Activated CD8-positive, alpha-beta memory T cell treated with anti-CD3 and anti-CD28 coated beads, Interleukin-2, amount 50 U/mL, for 24 hours (primary cell): Measurements from ENCODE around the gene ITIH5.
A peak's percentile ranks its signal among the peaks of the same experiment; 100 is the strongest.

Experiments used
- DNase-seq: peaks from one replicate; pipeline ENCODE4 v3.0.0-alpha.2; 2020; ENCODE audit errors: extremely low read depth

Gene ITIH5

GRCh38 chr10:7547206-7547605 is 119.6 kb downstream of the ITIH5 start:
- DNase-seq: no peak

- no peak for DNase-seq
Measured at GRCh38 chr10:7546385-7546967, 120.3 kb downstream of the ITIH5 start.

- DNase-seq: no peak
Measured at GRCh38 chr10:7545792-7546191, 121.0 kb downstream of the ITIH5 start.

GRCh38 chr10:7545261-7545660 is 121.5 kb downstream of the ITIH5 start:
- no peak for DNase-seq

- no peak for DNase-seq
Measured at GRCh38 chr10:7544203-7544602, 122.6 kb downstream of the ITIH5 start.

GRCh38 chr10:7542189-7542914 is 124.4 kb downstream of the ITIH5 start:
- no peak for DNase-seq

- no peak for DNase-seq
Measured at GRCh38 chr10:7541137-7542087, 125.4 kb downstream of the ITIH5 start.

GRCh38 chr10:7538970-7539654 is 127.7 kb downstream of the ITIH5 start:
- DNase-seq: no peak

GRCh38 chr10:7537126-7537525 is 129.6 kb downstream of the ITIH5 start:
- DNase-seq: no peak

GRCh38 chr10:7534480-7534852 is 132.3 kb downstream of the ITIH5 start:
- no peak for DNase-seq

- DNase-seq: no peak
Measured at GRCh38 chr10:7533657-7534479, 132.9 kb downstream of the ITIH5 start.

GRCh38 chr10:7532723-7533498 is 133.9 kb downstream of the ITIH5 start:
- DNase-seq: no peak

GRCh38 chr10:7529638-7530037 is 137.1 kb downstream of the ITIH5 start:
- DNase-seq: no peak

GRCh38 chr10:7527468-7527867 is 139.3 kb downstream of the ITIH5 start:
- DNase-seq: no peak

GRCh38 chr10:7526017-7526400 is 140.8 kb downstream of the ITIH5 start:
- DNase-seq: no peak

GRCh38 chr10:7525314-7526016 is 141.3 kb downstream of the ITIH5 start:
- peak; percentile 15 for DNase-seq

- DNase-seq: no peak
Measured at GRCh38 chr10:7523656-7524055, 143.1 kb downstream of the ITIH5 start.

- no peak for DNase-seq
Measured at GRCh38 chr10:7520507-7521485, 146.0 kb downstream of the ITIH5 start.

- no peak for DNase-seq
Measured at GRCh38 chr10:7519351-7519750, 147.4 kb downstream of the ITIH5 start.
